ENCODE data around the gene TGM3.

TGM3 gene

DNA sequence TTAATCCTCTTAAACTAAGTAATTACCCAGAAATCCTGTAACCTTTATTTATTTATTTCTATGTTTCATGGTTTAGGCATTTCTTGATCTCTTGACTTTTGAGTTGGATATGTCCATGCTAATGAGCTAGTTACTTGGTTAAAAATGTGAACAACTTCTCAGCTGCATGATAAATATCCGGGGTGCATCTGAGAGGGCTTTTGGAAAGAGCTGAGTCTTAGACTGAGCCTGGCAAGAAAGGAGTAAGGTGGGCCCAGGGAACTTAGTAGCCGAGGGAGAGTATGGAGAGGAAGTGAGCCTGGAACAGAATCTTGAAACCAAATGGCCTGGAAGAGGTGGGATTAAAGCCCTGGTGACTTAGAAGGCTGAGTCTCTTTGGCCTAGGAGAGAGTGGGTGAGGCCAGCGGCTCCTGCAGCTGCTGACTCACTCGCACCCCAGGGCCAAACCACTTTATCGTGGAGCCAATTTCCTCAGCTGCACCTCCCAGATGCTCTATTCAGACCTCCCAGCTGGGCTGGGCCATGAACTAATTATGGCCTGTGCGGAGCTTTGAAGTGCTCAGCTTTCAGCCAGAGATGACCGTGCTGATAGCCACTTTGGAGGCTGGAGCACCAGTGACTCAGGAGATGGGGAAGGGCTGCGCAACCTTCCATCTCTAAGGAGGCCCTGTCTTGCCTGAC, 19.1 kb downstream of the TGM3 start (continued):
- TF ChIP-seq, protein P1, sequence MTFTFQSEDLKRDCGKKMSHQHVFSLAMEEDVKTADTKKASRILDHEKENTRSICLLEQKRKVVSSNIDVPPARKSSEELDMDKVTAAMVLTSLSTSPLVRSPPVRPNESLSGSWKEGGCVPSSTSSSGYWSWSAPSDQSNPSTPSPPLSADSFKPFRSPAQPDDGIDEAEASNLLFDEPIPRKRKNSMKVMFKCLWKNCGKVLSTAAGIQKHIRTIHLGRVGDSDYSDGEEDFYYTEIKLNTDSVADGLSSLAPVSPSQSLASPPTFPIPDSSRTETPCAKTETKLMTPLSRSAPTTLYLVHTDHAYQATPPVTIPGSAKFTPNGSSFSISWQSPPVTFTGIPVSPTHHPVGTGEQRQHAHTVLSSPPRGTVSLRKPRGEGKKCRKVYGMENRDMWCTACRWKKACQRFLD (tag by site-specific recombination; IDR thresholded peaks at IDR 0.05): no peak
- TF ChIP-seq, protein P2, sequence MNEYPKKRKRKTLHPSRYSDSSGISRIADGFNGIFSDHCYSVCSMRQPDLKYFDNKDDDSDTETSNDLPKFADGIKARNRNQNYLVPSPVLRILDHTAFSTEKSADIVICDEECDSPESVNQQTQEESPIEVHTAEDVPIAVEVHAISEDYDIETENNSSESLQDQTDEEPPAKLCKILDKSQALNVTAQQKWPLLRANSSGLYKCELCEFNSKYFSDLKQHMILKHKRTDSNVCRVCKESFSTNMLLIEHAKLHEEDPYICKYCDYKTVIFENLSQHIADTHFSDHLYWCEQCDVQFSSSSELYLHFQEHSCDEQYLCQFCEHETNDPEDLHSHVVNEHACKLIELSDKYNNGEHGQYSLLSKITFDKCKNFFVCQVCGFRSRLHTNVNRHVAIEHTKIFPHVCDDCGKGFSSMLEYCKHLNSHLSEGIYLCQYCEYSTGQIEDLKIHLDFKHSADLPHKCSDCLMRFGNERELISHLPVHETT (tag by site-specific recombination; IDR thresholded peaks at IDR 0.05): no peak
- TF ChIP-seq, protein P3, sequence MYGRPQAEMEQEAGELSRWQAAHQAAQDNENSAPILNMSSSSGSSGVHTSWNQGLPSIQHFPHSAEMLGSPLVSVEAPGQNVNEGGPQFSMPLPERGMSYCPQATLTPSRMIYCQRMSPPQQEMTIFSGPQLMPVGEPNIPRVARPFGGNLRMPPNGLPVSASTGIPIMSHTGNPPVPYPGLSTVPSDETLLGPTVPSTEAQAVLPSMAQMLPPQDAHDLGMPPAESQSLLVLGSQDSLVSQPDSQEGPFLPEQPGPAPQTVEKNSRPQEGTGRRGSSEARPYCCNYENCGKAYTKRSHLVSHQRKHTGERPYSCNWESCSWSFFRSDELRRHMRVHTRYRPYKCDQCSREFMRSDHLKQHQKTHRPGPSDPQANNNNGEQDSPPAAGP (tag by site-specific recombination; IDR thresholded peaks at IDR 0.05): peak; percentile 86
- TF ChIP-seq, protein P4, sequence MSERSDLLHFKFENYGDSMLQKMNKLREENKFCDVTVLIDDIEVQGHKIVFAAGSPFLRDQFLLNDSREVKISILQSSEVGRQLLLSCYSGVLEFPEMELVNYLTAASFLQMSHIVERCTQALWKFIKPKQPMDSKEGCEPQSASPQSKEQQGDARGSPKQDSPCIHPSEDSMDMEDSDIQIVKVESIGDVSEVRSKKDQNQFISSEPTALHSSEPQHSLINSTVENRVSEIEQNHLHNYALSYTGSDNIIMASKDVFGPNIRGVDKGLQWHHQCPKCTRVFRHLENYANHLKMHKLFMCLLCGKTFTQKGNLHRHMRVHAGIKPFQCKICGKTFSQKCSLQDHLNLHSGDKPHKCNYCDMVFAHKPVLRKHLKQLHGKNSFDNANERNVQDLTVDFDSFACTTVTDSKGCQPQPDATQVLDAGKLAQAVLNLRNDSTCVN (tag by site-specific recombination; optimal IDR thresholded peaks at IDR 0.05): no peak
- TF ChIP-seq, protein P5, sequence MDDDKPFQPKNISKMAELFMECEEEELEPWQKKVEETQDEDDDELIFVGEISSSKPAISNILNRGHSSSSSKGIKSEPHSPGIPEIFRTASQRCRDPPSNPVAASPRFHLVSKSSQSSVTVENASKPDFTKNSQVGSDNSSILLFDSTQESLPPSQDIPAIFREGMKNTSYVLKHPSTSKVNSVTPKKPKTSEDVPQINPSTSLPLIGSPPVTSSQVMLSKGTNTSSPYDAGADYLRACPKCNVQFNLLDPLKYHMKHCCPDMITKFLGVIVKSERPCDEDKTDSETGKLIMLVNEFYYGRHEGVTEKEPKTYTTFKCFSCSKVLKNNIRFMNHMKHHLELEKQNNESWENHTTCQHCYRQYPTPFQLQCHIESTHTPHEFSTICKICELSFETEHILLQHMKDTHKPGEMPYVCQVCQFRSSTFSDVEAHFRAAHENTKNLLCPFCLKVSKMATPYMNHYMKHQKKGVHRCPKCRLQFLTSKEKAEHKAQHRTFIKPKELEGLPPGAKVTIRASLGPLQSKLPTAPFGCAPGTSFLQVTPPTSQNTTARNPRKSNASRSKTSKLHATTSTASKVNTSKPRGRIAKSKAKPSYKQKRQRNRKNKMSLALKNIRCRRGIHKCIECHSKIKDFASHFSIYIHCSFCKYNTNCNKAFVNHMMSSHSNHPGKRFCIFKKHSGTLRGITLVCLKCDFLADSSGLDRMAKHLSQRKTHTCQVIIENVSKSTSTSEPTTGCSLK (tag by site-specific recombination; IDR thresholded peaks at IDR 0.05): no peak
- TF ChIP-seq KLF7 (tag by site-specific recombination; IDR thresholded peaks at IDR 0.05; ENCODE audit: borderline replicate concordance) (no peak), ZNF146 (tag by site-specific recombination; IDR thresholded peaks at IDR 0.05) (no peak), ZFP37 (tag by site-specific recombination; IDR thresholded peaks at IDR 0.05) (no peak), TCF7L2 (IDR thresholded peaks at IDR 0.05; ENCODE audit: borderline replicate concordance, low read depth, low read length) (peak; percentile 94), SP7 (tag by site-specific recombination; IDR thresholded peaks at IDR 0.05) (peak; percentile 97), ZNF23 (tag by site-specific recombination; IDR thresholded peaks at IDR 0.05; ENCODE audit: borderline replicate concordance) (no peak), GLIS1 (tag by site-specific recombination; IDR thresholded peaks at IDR 0.05) (peak; percentile 86), ZNF596 (tag by site-specific recombination; IDR thresholded peaks at IDR 0.05) (no peak), ZNF585B (tag by site-specific recombination; IDR thresholded peaks at IDR 0.05) (no peak), ZNF121 (tag by site-specific recombination; IDR thresholded peaks at IDR 0.05) (no peak), GLIS2 (tag by site-specific recombination; IDR thresholded peaks at IDR 0.05) (peak; percentile 49; the same call in 1 of the 2 replicates), ZSCAN16 (tag by site-specific recombination; IDR thresholded peaks at IDR 0.05) (0 out of 2 replicates have a peak, but pooled peaks have one; percentile 56), MYNN (tag by site-specific recombination; IDR thresholded peaks at IDR 0.05; ENCODE audit: borderline replicate concordance) (no peak), YY1 (tag by site-specific recombination; IDR thresholded peaks at IDR 0.05) (no peak), SCRT2 (tag by site-specific recombination; IDR thresholded peaks at IDR 0.05) (no peak), ZIC2 (tag by site-specific recombination; IDR thresholded peaks at IDR 0.05) (peak; percentile 81), ZNF324 (tag by site-specific recombination; IDR thresholded peaks at IDR 0.05) (no peak), GLI4 (tag by site-specific recombination; IDR thresholded peaks at IDR 0.05) (no peak), ZNF311 (tag by site-specific recombination; IDR thresholded peaks at IDR 0.05; ENCODE audit: borderline replicate concordance) (no peak), ZBTB7A (tag by site-specific recombination; IDR thresholded peaks at IDR 0.05; ENCODE audit: low read depth) (no peak), ZNF394 (tag by site-specific recombination; IDR thresholded peaks at IDR 0.05; ENCODE audit: borderline replicate concordance) (peak; percentile 23; the same call in 1 of the 2 replicates), HOXC10 (CRISPR knock-in tag; IDR thresholded peaks at IDR 0.05) (no peak), FEZF1 (tag by site-specific recombination; IDR thresholded peaks at IDR 0.05) (peak; percentile 70)
- TF ChIP-seq, protein P6, sequence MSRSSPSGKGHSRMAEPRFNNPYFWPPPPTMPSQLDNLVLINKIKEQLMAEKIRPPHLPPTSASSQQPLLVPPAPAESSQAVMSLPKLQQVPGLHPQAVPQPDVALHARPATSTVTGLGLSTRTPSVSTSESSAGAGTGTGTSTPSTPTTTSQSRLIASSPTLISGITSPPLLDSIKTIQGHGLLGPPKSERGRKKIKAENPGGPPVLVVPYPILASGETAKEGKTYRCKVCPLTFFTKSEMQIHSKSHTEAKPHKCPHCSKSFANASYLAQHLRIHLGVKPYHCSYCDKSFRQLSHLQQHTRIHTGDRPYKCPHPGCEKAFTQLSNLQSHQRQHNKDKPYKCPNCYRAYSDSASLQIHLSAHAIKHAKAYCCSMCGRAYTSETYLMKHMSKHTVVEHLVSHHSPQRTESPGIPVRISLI (tag by site-specific recombination; IDR thresholded peaks at IDR 0.05): no peak
- TF ChIP-seq, protein P7, sequence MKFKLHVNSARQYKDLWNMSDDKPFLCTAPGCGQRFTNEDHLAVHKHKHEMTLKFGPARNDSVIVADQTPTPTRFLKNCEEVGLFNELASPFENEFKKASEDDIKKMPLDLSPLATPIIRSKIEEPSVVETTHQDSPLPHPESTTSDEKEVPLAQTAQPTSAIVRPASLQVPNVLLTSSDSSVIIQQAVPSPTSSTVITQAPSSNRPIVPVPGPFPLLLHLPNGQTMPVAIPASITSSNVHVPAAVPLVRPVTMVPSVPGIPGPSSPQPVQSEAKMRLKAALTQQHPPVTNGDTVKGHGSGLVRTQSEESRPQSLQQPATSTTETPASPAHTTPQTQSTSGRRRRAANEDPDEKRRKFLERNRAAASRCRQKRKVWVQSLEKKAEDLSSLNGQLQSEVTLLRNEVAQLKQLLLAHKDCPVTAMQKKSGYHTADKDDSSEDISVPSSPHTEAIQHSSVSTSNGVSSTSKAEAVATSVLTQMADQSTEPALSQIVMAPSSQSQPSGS (tag by site-specific recombination; IDR thresholded peaks at IDR 0.05; ENCODE audit: low read depth): no peak

Data from HEK293 (cell line).